Measurements from ENCODE around the gene KIF5A. TPM values are rescaled to one million over a fixed set of nuclear protein-coding genes. Genes with fewer than 3 reads are reported as not detected.

Gene KIF5A
- total and polyA plus RNA-seq, 2 of the 13 experiments (the other 11 are each of a cell fraction or from before 2014, with no cell fraction given), result 1.6 to 11.9 TPM

GRCh38 chr12:57541717-57542116 lies 8.1 kb upstream of the KIF5A start:
- Histone ChIP-seq H3K4me3 (replicated peaks in 1 of 3; ENCODE audit: insufficient read depth in 1 of 3, low read depth in 2 of 3, low read length in 3 of 3) (no peak overlapping the region), H3K4me1 (ENCODE audit: insufficient read depth, low read length) (peaks cover 18% of the 10 kb centered on the region), H3K79me2 (ENCODE audit: insufficient read depth, low read length) (peaks cover 20% of the 10 kb centered on the region), H3K9me3 (ENCODE audit: low read length) (no peaks in the 10 kb centered on the region), H3K27ac (ENCODE audit: extremely low read length, insufficient read depth, low read length) (no peak overlapping the region), H3K9ac (ENCODE audit: insufficient read depth, low read depth, low read length) (no peak overlapping the region), H3K4me2 (ENCODE audit: low read depth, low read length) (no peak overlapping the region), H4K20me1 (ENCODE audit: insufficient read depth, low read length) (no peaks in the 10 kb centered on the region), H2AFZ (ENCODE audit: low read length) (no peak overlapping the region), H3K27me3 (ENCODE audit: control insufficient read depth in 1 of 2, insufficient read depth in 2 of 2, low read length in 2 of 2) (peaks cover 0 to 3% of the 10 kb centered on the region in 2 experiments; a peak in 1 of 5 replicates), H3K36me3 (replicated peaks in 1 of 2; ENCODE audit: control insufficient read depth in 1 of 2, insufficient read depth in 2 of 2, low read length in 2 of 2) (peaks cover 2 to 12% of the 10 kb centered on the region in 2 experiments; a peak in 3 of 5 replicates)
- intact Hi-C loops (cut with micrococcal nuclease; ENCODE audit: unreplicated experiment), result no loop called here
- CTCF ChIA-PET (ENCODE audit: low intra/inter-chr PET ratio, low total read pairs), result no interaction called here
- FAIRE-seq (no peak), ATAC-seq (no peak), DNase-seq (ENCODE audit: low spot score) (no peak)
- no TSS peak for BruUV-seq (replicated peaks)
- POLR2A ChIA-PET, result interaction anchor here (1.1 kb wide), 1 partner anchor 21 kb away, joined by 3 read pairs; the partner anchor contains the start of gene DDIT3
- TF ChIP-seq ZBTB14 (CRISPR knock-in tag; IDR thresholded peaks at IDR 0.05) (no peak), RORA (CRISPR knock-in tag; IDR thresholded peaks at IDR 0.05) (no peak), ZNF580 (CRISPR knock-in tag; IDR thresholded peaks at IDR 0.05; ENCODE audit: borderline replicate concordance, low read depth) (no peak), YEATS4 (CRISPR knock-in tag; IDR thresholded peaks at IDR 0.05; ENCODE audit: borderline replicate concordance) (no peak), SRY (CRISPR knock-in tag; IDR thresholded peaks at IDR 0.05) (no peak), ZBTB44 (CRISPR knock-in tag; IDR thresholded peaks at IDR 0.05) (no peak), ZBTB2 (CRISPR knock-in tag; IDR thresholded peaks at IDR 0.05; ENCODE audit: low read depth) (no peak), SP1 (IDR thresholded peaks at IDR 0.05) (no peak), SP1 (CRISPR knock-in tag; IDR thresholded peaks at IDR 0.05) (no peak), MXD1 (CRISPR knock-in tag; IDR thresholded peaks at IDR 0.05) (no peak), KAT7 (CRISPR knock-in tag; IDR thresholded peaks at IDR 0.05; ENCODE audit: borderline replicate concordance) (no peak), ZBTB39 (CRISPR knock-in tag; IDR thresholded peaks at IDR 0.05) (no peak), CSRNP1 (CRISPR knock-in tag; IDR thresholded peaks at IDR 0.05) (no peak), ZNF225 (CRISPR knock-in tag; IDR thresholded peaks at IDR 0.05) (no peak), DNMT1 (CRISPR knock-in tag; IDR thresholded peaks at IDR 0.05) (no peak), SP4 (CRISPR knock-in tag; IDR thresholded peaks at IDR 0.05) (no peak)
- in situ Hi-C loops (cut with HindIII; ENCODE audit: extremely low pct_ligation_motif_present, low pct_unique_long_range_greater_than_20kb), result no loop called here
- 97% methylated on average over 2 of the region's 2 CpGs for WGBS (ENCODE audit: low lambda C conversion rate)
